ENCODE data around the gene TUBB2A.
"Not testable (repeated sequence)": the region's sequence is repeated elsewhere in the genome, so short reads cannot be mapped to it uniquely, and the experiment has no call there.

Gene TUBB2A

GRCh38 chr6:3188262-3188661 lies 30.9 kb upstream of the TUBB2A start:
- no peak for DNase-seq (ENCODE audit: extremely low spot score)
- POLR2A ChIA-PET = no interaction called here
- TF ChIP-seq BHLHE40 (IDR thresholded peaks at IDR 0.05; ENCODE audit: borderline replicate concordance) (no peak), L3MBTL2 (conservative IDR thresholded peaks at IDR 0.05) (peak; percentile 27; the same call in 1 of the 2 replicates), SP1 (IDR thresholded peaks at IDR 0.05) (no peak), LEF1 (IDR thresholded peaks at IDR 0.05; ENCODE audit: borderline replicate concordance) (no peak), HDGF (IDR thresholded peaks at IDR 0.05; ENCODE audit: borderline replicate concordance) (no peak)
- CTCF ChIA-PET = no interaction called here

GRCh38 chr6:3186974-3187382 lies 29.6 kb upstream of the TUBB2A start:
- POLR2A ChIA-PET = interaction anchor here (1.4 kb wide), 1 partner anchor 11 kb away, joined by 3 read pairs; no protein-coding TSS in a partner anchor
- TF ChIP-seq SUZ12 (IDR thresholded peaks at IDR 0.05) (no peak), L3MBTL2 (conservative IDR thresholded peaks at IDR 0.05) (no peak), ELF4 (IDR thresholded peaks at IDR 0.05) (no peak), BHLHE40 (IDR thresholded peaks at IDR 0.05; ENCODE audit: borderline replicate concordance) (no peak), ZNF384 (IDR thresholded peaks at IDR 0.05) (no peak), FOXA1 (IDR thresholded peaks at IDR 0.05) (no peak), PKNOX1 (IDR thresholded peaks at IDR 0.05) (no peak), HDGF (IDR thresholded peaks at IDR 0.05; ENCODE audit: borderline replicate concordance) (no peak), NFRKB (IDR thresholded peaks at IDR 0.05) (no peak), SP1 (IDR thresholded peaks at IDR 0.05) (no peak), FOXM1 (IDR thresholded peaks at IDR 0.05; ENCODE audit: borderline replicate concordance) (no peak), TARDBP (IDR thresholded peaks at IDR 0.05) (no peak), FOXK2 (IDR thresholded peaks at IDR 0.05) (no peak), LEF1 (IDR thresholded peaks at IDR 0.05; ENCODE audit: borderline replicate concordance) (no peak), CTBP1 (IDR thresholded peaks at IDR 0.05; ENCODE audit: borderline replicate concordance) (no peak), ARNT (IDR thresholded peaks at IDR 0.05) (no peak)
- CTCF ChIA-PET = no interaction called here
- no peak for DNase-seq (ENCODE audit: extremely low spot score)

- ChIA-PET POLR2A (interaction anchor here (1.3 kb wide), 1 partner anchor 44 kb away, joined by 4 read pairs; no protein-coding TSS in a partner anchor), CTCF (interaction anchor here (1.3 kb wide), 1 partner anchor 13 kb away, joined by 4 read pairs; no protein-coding TSS in a partner anchor)
- DNase-seq (ENCODE audit: extremely low spot score) = no peak
- TF ChIP-seq ELF4 (IDR thresholded peaks at IDR 0.05) (no peak), L3MBTL2 (conservative IDR thresholded peaks at IDR 0.05) (no peak), SP1 (IDR thresholded peaks at IDR 0.05) (no peak)
These were observed 25.7 kb upstream of the TUBB2A start for GRCh38 chr6:3183066-3183465.

GRCh38 chr6:3181105-3181504 lies 23.8 kb upstream of the TUBB2A start:
- POLR2A ChIA-PET = no interaction called here
- TF ChIP-seq CTBP1 (IDR thresholded peaks at IDR 0.05; ENCODE audit: borderline replicate concordance) = no peak
- TF ChIP-seq SUZ12 (IDR thresholded peaks at IDR 0.05) = no peak
- no peak for TF ChIP-seq ZNF384 (IDR thresholded peaks at IDR 0.05)
- TF ChIP-seq ARNT (IDR thresholded peaks at IDR 0.05) = no peak
- no peak for TF ChIP-seq NFRKB (IDR thresholded peaks at IDR 0.05)
- TF ChIP-seq FOXA1 (IDR thresholded peaks at IDR 0.05) = no peak
- TF ChIP-seq FOXK2 (IDR thresholded peaks at IDR 0.05) = no peak
- no peak for TF ChIP-seq ELF4 (IDR thresholded peaks at IDR 0.05)
- TF ChIP-seq HDGF (IDR thresholded peaks at IDR 0.05; ENCODE audit: borderline replicate concordance) = no peak
- TF ChIP-seq TARDBP (IDR thresholded peaks at IDR 0.05) = no peak
- no peak for TF ChIP-seq SP1 (IDR thresholded peaks at IDR 0.05)
- no peak for TF ChIP-seq L3MBTL2 (conservative IDR thresholded peaks at IDR 0.05)
- TF ChIP-seq FOXM1 (IDR thresholded peaks at IDR 0.05; ENCODE audit: borderline replicate concordance) = no peak
- TF ChIP-seq PKNOX1 (IDR thresholded peaks at IDR 0.05) = no peak
- TF ChIP-seq BHLHE40 (IDR thresholded peaks at IDR 0.05; ENCODE audit: borderline replicate concordance) = no peak
- TF ChIP-seq LEF1 (IDR thresholded peaks at IDR 0.05; ENCODE audit: borderline replicate concordance) = no peak
- no peak for DNase-seq (ENCODE audit: extremely low spot score)
- CTCF ChIA-PET = interaction anchor here (0.6 kb wide), 1 partner anchor 25 kb away, joined by 3 read pairs; no protein-coding TSS in a partner anchor

- DNase-seq (ENCODE audit: extremely low spot score); POLR2A ChIA-PET; CTCF ChIA-PET: not testable (repeated sequence)
These were observed 22.6 kb upstream of the TUBB2A start for GRCh38 chr6:3179945-3180344.

- POLR2A ChIA-PET; DNase-seq (ENCODE audit: extremely low spot score); CTCF ChIA-PET: not testable (repeated sequence)
These were observed 21.3 kb upstream of the TUBB2A start for GRCh38 chr6:3178666-3179065.

- POLR2A ChIA-PET = interaction anchor here (0.9 to 1.6 kb wide), 8 partner anchors 9 to 106 kb away, joined by 3 to 4 read pairs (median 3); partner anchors contain the start of gene TUBB2A
- peak; percentile 29 for DNase-seq (ENCODE audit: extremely low spot score)
- CTCF ChIA-PET = interaction anchor here (1.6 kb wide), 1 partner anchor 20 kb away, joined by 3 read pairs; the partner anchor contains the start of gene TUBB2A
- TF ChIP-seq CTBP1 (IDR thresholded peaks at IDR 0.05; ENCODE audit: borderline replicate concordance) (no peak), NFRKB (IDR thresholded peaks at IDR 0.05) (no peak), HDGF (IDR thresholded peaks at IDR 0.05; ENCODE audit: borderline replicate concordance) (no peak), TARDBP (IDR thresholded peaks at IDR 0.05) (no peak)
These were observed 19.4 kb upstream of the TUBB2A start for GRCh38 chr6:3176562-3177355.

Measured in HEK293T (cell line).